B cell (primary cell): ENCODE results near the gene PMF1.

ENCODE experiments used
- CTCF ChIP-seq: fragments of 200-600 bp; IDR thresholded peaks from one replicate; pipeline ENCODE4 v1.8.0; 2022; ENCODE audit warnings: antibody characterized with exemption, mild to moderate bottlenecking
- EZH2 ChIP-seq: IDR thresholded peaks from 2 replicates; pipeline ENCODE4 v1.6.1; 2012; ENCODE audit warnings: borderline replicate concordance, low read depth, mild to moderate bottlenecking, moderate library complexity, low read length; ENCODE audit not compliant: insufficient read depth, poor library complexity, severe bottlenecking

- TF ChIP-seq CTCF (no peak), EZH2 (no peak)
Observed at GRCh38 chr1:156226782-156227181, 14.0 kb downstream of the PMF1 start.
